HG03135 (cell line): Measurements from ENCODE around the gene TTC21A.
A peak's percentile ranks its signal among the peaks of the same experiment; 100 is the strongest.

ENCODE experiments used
- ATAC-seq: cut with Tn5 transposase; IDR thresholded peaks from one replicate; pipeline ENCODE4 v1.9.1; 2021; ENCODE audit warnings: mild to moderate bottlenecking, moderate library complexity; ENCODE audit not compliant: unreplicated experiment

The TTC21A gene

GRCh38 chr3:39136533-39137434 lies 29.3 kb downstream of the TTC21A start:
- ATAC-seq, result no peak

GRCh38 chr3:39137435-39137936 lies 30.0 kb downstream of the TTC21A start:
- no peak for ATAC-seq

GRCh38 chr3:39137991-39138803 lies 30.7 kb downstream of the TTC21A start:
- ATAC-seq, result no peak

- ATAC-seq, result no peak
Observed at GRCh38 chr3:39138804-39139415, 31.4 kb downstream of the TTC21A start.

GRCh38 chr3:39139442-39139841 lies 32.0 kb downstream of the TTC21A start:
- ATAC-seq, result no peak

GRCh38 chr3:39140341-39140971 lies 33.0 kb downstream of the TTC21A start:
- no peak for ATAC-seq

GRCh38 chr3:39141171-39141995 lies 33.9 kb downstream of the TTC21A start:
- no peak for ATAC-seq

GRCh38 chr3:39142067-39142466 lies 34.6 kb downstream of the TTC21A start:
- ATAC-seq, result no peak

GRCh38 chr3:39143051-39143885 lies 35.8 kb downstream of the TTC21A start:
- no peak for ATAC-seq

- no peak for ATAC-seq
Observed at GRCh38 chr3:39144095-39144747, 36.7 kb downstream of the TTC21A start.

GRCh38 chr3:39144748-39145380 lies 37.4 kb downstream of the TTC21A start:
- ATAC-seq, result no peak

- no peak for ATAC-seq
Observed at GRCh38 chr3:39146083-39146501, 38.6 kb downstream of the TTC21A start.

- no peak for ATAC-seq
Observed at GRCh38 chr3:39146611-39147591, 39.4 kb downstream of the TTC21A start.

GRCh38 chr3:39147711-39148434 lies 40.4 kb downstream of the TTC21A start:
- peak; percentile 25 for ATAC-seq

- ATAC-seq, result no peak
Observed at GRCh38 chr3:39148435-39149058, 41.1 kb downstream of the TTC21A start.

- no peak for ATAC-seq
Observed at GRCh38 chr3:39149059-39149455, 41.6 kb downstream of the TTC21A start.
